Spleen (tissue), 7 donors: ENCODE data around the gene RNF212B.

Experiments used
- POLR2A ChIP-seq, 3 donors: fragments of 450-650 bp; IDR thresholded peaks; one replicate each; pipeline ENCODE4 v1.5.1; 2017; ENCODE audit warnings: antibody characterized with exemption in 3 of 3, mild to moderate bottlenecking in 1 of 3
- POLR2AphosphoS5 ChIP-seq, 3 donors: sonication (generic); formaldehyde crosslinking; IDR thresholded peaks; one replicate each; pipeline ENCODE4 v1.5.1; 2017; ENCODE audit warnings: antibody characterized with exemption in 3 of 3
- TF ChIP-seq, protein P1 (sequence below), 11 experiments: fragments of 200-600 bp in 7 of 11; fragments of 450-650 bp in 4 of 11; sonication (generic) in 4 of 11; IDR thresholded peaks in 8 of 11; conservative IDR thresholded peaks in 3 of 11; 1 replicate in 7 of 11; 2 replicates in 4 of 11; pipeline versions ENCODE4 v1.4.0 to v1.8.0; 2016 to 2021; ENCODE audit warnings: antibody characterized with exemption in 11 of 11, inconsistent platforms in 4 of 11, mild to moderate bottlenecking in 1 of 11
- donor health status: DM: no; HTN: no; CAD: no; lungs with moderate emphysema.
- donor health status: DM: no; HTN: no; CAD: no.
- donor health status: DM: no; HTN: no; CAD: no.

DNA sequence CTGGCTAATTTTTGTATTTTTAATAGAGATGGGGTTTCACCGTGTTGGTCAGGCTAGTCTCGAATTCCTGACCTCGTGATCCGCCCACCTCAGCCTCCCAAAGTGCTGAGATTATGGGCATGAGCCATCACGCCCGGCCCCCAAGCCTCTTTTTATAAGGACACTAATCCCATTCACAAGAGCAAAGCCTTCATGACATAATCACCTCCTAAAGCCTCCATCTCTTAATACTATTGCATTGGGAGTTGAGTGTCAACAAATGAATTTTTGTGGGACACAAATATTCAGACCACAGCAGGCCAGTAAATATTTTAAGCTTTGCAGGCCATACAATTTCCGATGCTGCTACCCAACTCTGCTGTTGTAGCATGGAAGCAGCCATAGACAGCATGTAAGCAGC, 10.9 kb downstream of the RNF212B start:
- TF ChIP-seq, protein P1, sequence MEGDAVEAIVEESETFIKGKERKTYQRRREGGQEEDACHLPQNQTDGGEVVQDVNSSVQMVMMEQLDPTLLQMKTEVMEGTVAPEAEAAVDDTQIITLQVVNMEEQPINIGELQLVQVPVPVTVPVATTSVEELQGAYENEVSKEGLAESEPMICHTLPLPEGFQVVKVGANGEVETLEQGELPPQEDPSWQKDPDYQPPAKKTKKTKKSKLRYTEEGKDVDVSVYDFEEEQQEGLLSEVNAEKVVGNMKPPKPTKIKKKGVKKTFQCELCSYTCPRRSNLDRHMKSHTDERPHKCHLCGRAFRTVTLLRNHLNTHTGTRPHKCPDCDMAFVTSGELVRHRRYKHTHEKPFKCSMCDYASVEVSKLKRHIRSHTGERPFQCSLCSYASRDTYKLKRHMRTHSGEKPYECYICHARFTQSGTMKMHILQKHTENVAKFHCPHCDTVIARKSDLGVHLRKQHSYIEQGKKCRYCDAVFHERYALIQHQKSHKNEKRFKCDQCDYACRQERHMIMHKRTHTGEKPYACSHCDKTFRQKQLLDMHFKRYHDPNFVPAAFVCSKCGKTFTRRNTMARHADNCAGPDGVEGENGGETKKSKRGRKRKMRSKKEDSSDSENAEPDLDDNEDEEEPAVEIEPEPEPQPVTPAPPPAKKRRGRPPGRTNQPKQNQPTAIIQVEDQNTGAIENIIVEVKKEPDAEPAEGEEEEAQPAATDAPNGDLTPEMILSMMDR (IDR thresholded peaks at IDR 0.05 in 8 of 11, conservative IDR thresholded peaks at IDR 0.05 in 3 of 11): no peak
- no peak for TF ChIP-seq POLR2AphosphoS5 (IDR thresholded peaks at IDR 0.05)
- TF ChIP-seq POLR2A (IDR thresholded peaks at IDR 0.05): no peak
